Astrocyte of the cerebellum (primary cell): ENCODE data around the gene RPS6KA2.

Experiments used
- DNase-seq: peaks from one replicate; pipeline ENCODE4 v3.0.0-alpha.2; 2011; ENCODE audit warnings: low read depth
- H3K4me3 ChIP-seq: 2 replicates; pipeline ENCODE4 v1.5.1; 2011; ENCODE audit warnings: mild to moderate bottlenecking, low read depth, low read length, moderate library complexity
- CTCF ChIP-seq: IDR thresholded peaks from 2 replicates; pipeline ENCODE4 v1.5.1; 2012; ENCODE audit warnings: low read length, low read depth, moderate library complexity, mild to moderate bottlenecking; ENCODE audit errors: missing control alignments
- in situ Hi-C: cut with HindIII; loops from 2 replicates; pipeline ENCODE4 v1.10.0; 2017; ENCODE audit warnings: low sequenced_read_pairs

RPS6KA2 gene

GRCh38 chr6:166597711-166598440 lies 29.2 kb downstream of the RPS6KA2 start:
- no peak overlapping the region for H3K4me3 ChIP-seq
- TF ChIP-seq CTCF: no peak
- in situ Hi-C loops: no loop called here
- no peak for DNase-seq

DNA sequence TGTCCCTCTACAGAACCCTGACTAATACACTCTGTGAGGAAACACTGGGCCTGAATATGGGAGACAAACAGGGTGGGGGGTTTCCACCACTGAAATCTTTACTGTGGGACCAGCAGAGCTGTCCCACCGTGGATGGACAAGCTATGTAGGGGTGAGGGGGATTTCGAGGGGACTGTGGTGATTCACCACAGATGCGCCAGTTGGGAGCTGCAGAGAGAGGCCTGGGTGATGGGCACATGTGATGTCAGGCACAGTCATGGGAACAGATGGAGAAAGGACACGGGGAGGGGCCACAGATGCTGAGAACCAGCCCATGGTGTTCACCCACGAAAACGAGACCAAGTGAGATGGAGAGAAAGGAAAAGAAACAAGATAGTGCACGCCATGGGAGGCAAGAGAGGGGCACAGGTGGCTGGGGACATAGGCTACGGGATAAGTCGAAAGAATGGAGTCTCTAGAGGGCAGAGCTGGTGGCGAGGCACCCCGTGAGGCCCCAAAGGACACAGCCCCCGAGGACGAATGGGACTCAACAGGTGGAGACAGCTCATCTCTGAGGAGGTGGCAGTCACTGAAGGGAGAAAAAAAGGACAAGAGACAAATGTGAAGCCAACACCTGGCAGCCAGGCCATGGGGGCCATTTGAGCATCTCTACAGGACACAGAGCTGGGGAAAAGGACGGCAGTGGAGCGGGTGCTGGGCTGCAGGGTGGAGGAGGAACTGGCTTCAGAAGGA lies 30.1 kb downstream of the RPS6KA2 start:
- DNase-seq: no peak
- H3K4me3 ChIP-seq: no peak overlapping the region
- TF ChIP-seq CTCF: no peak
- in situ Hi-C loops: no loop called here

DNA sequence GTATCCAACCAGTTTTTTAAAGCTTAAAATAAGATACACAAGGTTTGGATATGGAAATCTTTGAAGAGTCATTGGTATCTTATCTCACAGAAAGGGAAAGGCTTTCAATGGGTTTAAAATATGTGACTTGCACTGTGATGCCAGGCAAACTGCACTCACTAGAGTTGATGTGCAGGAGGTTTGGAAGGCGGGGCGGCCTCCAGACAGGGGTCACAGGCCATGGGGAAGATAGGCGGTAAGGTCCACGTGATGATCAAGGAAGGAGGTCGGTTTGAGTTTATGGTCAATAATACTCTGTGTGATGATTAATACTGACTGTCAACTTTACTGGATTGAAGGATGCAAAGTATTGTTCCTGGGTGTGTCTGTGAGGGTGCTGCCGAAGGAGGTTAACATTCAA lies 31.1 kb downstream of the RPS6KA2 start:
- no peak for TF ChIP-seq CTCF
- DNase-seq: no peak
- in situ Hi-C loops: no loop called here
- no peak overlapping the region for H3K4me3 ChIP-seq

DNA sequence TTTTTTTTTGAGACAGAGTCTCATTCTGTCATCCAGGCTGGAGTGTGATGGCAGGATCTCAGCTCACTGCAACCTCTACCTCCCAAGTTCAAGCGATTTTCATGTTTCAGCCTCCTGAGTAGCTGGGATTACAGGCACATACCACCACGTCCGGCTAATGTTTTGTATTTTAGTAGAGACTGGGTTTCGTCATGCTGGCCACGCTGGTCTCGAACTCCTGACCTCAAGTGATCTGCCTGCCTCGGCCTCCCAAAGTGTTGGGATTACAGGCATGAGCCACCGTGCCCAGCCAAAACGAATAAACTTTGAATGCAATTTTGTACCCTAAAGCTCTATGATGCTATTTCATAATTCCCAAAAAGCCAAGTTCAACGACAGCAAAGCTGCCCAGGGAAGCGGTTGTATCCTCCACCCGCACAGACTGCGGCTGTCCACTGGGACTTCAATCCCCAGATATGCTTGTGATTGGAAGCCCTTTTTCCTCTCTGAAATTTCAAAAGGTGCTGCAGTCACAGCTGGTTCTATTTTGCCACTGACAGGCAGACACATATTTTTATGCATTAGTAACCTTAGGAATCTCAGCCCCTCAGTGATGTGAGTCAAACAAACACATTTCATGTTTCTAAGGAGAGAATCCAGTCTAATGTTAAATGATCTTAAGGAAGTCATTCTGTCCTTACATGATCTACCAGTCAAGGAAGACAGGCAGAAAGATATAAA lies 31.8 kb downstream of the RPS6KA2 start:
- DNase-seq: peak; percentile 80
- H3K4me3 ChIP-seq: no peak overlapping the region
- TF ChIP-seq CTCF: no peak
- in situ Hi-C loops: no loop called here

DNA sequence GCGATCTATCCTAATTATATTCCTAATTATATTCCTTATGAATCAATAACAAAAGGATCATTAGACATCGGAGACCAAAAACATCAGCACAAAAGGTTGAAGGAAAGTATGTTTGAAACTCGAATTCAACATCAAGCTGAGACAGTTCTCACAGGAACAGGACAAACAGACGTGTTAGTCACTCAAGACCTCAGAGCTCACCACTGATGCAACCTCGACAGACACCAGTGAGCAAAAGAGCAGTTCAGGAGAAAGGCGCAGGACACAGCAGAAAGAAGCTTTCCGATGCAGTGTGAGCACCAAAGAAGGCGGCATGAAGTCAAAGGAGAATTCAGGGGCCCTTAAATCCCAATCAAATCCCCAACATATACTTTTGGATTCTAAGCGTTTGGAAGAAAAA lies 34.2 kb downstream of the RPS6KA2 start:
- DNase-seq: no peak
- no peak for TF ChIP-seq CTCF
- in situ Hi-C loops: no loop called here
- no peak overlapping the region for H3K4me3 ChIP-seq

DNA sequence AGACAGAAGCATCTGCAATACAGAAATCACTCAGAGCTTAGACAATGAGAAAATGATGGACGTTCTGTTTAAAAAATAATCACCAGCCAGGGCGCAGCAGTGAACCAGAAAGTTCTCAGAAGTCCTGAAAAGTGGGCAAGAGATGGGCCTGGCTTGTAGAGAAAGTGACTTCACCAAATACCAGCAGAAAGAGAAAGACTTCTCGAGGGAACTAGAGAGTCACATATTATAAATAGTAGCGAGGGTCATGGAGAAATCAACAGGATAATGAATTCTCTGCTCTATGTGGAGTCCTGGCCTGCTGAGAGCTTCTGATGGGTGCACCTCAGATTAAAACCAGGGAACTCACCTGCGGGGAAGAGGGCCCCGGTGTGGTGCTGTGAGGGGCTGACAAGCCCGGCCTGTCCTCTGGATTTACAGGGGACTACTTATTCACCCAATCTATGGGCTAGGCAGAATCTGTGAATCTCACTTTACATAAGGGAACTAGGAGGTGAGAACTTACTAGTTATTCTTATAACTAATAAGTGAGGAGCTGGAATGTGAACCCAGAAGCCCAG lies 35.0 kb downstream of the RPS6KA2 start:
- no peak for TF ChIP-seq CTCF
- no peak for DNase-seq
- in situ Hi-C loops: no loop called here
- H3K4me3 ChIP-seq: no peak overlapping the region
